HepG2 (cell line): Measurements from ENCODE around the gene OCSTAMP. TPM values are rescaled to one million over a fixed set of nuclear protein-coding genes. Genes with fewer than 3 reads are reported as not detected.
A peak's percentile ranks its signal among the peaks of the same experiment; 100 is the strongest.

Experiments used
- GATAD1 ChIP-seq: IDR thresholded peaks from 2 replicates; pipeline ENCODE4 v1.6.1; 2016; ENCODE audit warnings: missing genetic modification reagents, missing compliant biosample characterization
- NBN ChIP-seq: fragments of 450-650 bp; conservative IDR thresholded peaks from 2 replicates; pipeline ENCODE4 v1.6.1; 2017
- PTBP1 ChIP-seq: fragments of 200-400 bp; formaldehyde crosslinking; IDR thresholded peaks from 2 replicates; pipeline ENCODE4 v1.6.1; 2018; ENCODE audit warnings: low read length, low read depth; ENCODE audit not compliant: poor library complexity, severe bottlenecking
- SMYD3 ChIP-seq: sonication (generic); formaldehyde crosslinking; IDR thresholded peaks from 2 replicates; pipeline ENCODE4 v1.8.1; 2023; ENCODE audit warnings: mild to moderate bottlenecking, missing genetic modification reagents
- SP2 ChIP-seq: sonication (generic); formaldehyde crosslinking; IDR thresholded peaks from 2 replicates; pipeline ENCODE4 v1.5.1; 2020; ENCODE audit warnings: mild to moderate bottlenecking, missing genetic modification reagents
- TRIM24 ChIP-seq: sonication (generic); formaldehyde crosslinking; IDR thresholded peaks from 2 replicates; pipeline ENCODE4 v1.8.0; 2022; ENCODE audit warnings: mild to moderate bottlenecking, missing genetic modification reagents
- XRCC5 ChIP-seq: fragments of 200-400 bp; formaldehyde crosslinking; optimal IDR thresholded peaks from 2 replicates; pipeline ENCODE3; 2017; ENCODE audit warnings: mild to moderate bottlenecking, low read length
- ZC3H13 ChIP-seq: sonication (generic); formaldehyde crosslinking; IDR thresholded peaks from 2 replicates; pipeline ENCODE4 v1.8.1; 2023; ENCODE audit warnings: mild to moderate bottlenecking, missing genetic modification reagents, moderate library complexity
- ZFP37 ChIP-seq: sonication (generic); formaldehyde crosslinking; IDR thresholded peaks from 2 replicates; pipeline ENCODE4 v1.4.0; 2020; ENCODE audit warnings: missing genetic modification reagents, borderline replicate concordance
- ZNF34 ChIP-seq: sonication (generic); formaldehyde crosslinking; IDR thresholded peaks from 2 replicates; pipeline ENCODE4 v1.4.0; 2020; ENCODE audit warnings: mild to moderate bottlenecking, missing genetic modification reagents, borderline replicate concordance
- ZNF552 ChIP-seq: sonication (generic); formaldehyde crosslinking; IDR thresholded peaks from 2 replicates; pipeline ENCODE4 v1.9.0; 2022; ENCODE audit warnings: missing genetic modification reagents, mild to moderate bottlenecking, borderline replicate concordance
- polyA plus RNA-seq, 8 experiments: library from polyadenylated mRNA; depleted of rRNA in 3 of 8; stranded (reverse) in 7 of 8; unstranded in 1 of 8; fragments of >200 nt; fragmentation: Illumina TruSeq in 4 of 8; extraction: Trizol in 4 of 8; gene quantifications; 2 replicates each; pipeline versions ENCODE4 v1.2.1 to v1.2.3, GENCODE V29; 2011 to 2016; ENCODE audit warnings: low read depth in 4 of 8, missing spikeins in 1 of 8, mixed read lengths in 1 of 8; ENCODE audit not compliant: insufficient read depth in 1 of 8
- total RNA-seq, 5 experiments: library from RNA; depleted of rRNA; stranded (reverse); fragments of >200 nt; fragmentation: Illumina TruSeq; extraction: Trizol; gene quantifications; 2 replicates each; pipeline ENCODE4 v1.2.3, GENCODE V29; 2016; ENCODE audit warnings: low read depth in 1 of 5
- TF ChIP-seq, protein P1 (sequence below): sonication (generic); formaldehyde crosslinking; IDR thresholded peaks from 2 replicates; pipeline ENCODE4 v1.4.0; 2020; ENCODE audit warnings: missing genetic modification reagents
- TF ChIP-seq, protein P2 (sequence below): sonication (generic); formaldehyde crosslinking; IDR thresholded peaks from 2 replicates; pipeline ENCODE4 v1.5.0; 2020; ENCODE audit warnings: mild to moderate bottlenecking, missing genetic modification reagents, borderline replicate concordance
- TF ChIP-seq, protein P3 (sequence below): fragments of 450-650 bp; IDR thresholded peaks from 2 replicates; pipeline ENCODE4 v1.6.1; 2016
- TF ChIP-seq, protein P4 (sequence below): sonication (generic); IDR thresholded peaks from 2 replicates; pipeline ENCODE4 v1.6.1; 2016; ENCODE audit warnings: low read depth, borderline replicate concordance

OCSTAMP gene
- total and polyA plus RNA-seq, 2 of the 13 experiments (the other 11 are each of a cell fraction or from before 2014, with no cell fraction given) = not detected

DNA sequence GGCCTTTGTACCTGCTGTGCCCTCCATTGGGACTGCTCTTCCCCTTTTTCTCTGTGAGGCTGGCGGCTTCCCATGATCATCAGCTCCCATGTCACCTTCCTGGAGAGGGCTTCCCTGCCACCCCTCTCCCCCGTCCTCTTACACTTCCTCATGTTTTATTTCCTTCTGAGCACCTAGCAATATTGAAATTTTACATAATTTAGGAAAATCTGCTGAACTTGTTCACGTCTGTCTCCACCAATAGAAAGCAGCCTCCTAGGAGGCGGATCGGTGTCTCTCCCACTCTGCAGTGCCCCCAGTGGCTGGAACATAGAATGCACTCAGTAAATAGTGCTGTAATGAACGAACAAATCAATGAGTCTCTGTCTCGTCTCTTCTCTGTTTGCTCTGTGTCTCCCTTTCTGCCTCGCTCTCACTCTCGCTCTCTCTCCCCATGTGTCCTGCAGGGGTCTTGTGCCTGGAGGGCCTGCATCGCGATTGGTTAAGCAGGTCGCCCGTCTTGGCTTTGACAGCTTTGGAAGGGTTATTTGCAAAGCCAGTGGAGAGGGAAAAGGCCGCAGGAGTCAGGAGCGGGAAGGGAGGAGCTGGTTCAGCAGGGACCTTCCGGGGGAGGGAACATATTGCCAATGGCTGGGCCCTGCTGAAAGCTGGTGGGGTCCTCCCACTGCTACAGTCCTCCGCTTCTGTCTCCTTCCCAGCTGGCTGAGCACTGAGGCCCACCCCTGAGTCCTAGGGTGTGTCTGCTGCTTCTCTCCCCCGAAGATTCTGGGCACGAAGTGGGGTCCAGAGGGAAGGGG, 12.1 kb upstream of the OCSTAMP start (continued):
- TF ChIP-seq, protein P1, sequence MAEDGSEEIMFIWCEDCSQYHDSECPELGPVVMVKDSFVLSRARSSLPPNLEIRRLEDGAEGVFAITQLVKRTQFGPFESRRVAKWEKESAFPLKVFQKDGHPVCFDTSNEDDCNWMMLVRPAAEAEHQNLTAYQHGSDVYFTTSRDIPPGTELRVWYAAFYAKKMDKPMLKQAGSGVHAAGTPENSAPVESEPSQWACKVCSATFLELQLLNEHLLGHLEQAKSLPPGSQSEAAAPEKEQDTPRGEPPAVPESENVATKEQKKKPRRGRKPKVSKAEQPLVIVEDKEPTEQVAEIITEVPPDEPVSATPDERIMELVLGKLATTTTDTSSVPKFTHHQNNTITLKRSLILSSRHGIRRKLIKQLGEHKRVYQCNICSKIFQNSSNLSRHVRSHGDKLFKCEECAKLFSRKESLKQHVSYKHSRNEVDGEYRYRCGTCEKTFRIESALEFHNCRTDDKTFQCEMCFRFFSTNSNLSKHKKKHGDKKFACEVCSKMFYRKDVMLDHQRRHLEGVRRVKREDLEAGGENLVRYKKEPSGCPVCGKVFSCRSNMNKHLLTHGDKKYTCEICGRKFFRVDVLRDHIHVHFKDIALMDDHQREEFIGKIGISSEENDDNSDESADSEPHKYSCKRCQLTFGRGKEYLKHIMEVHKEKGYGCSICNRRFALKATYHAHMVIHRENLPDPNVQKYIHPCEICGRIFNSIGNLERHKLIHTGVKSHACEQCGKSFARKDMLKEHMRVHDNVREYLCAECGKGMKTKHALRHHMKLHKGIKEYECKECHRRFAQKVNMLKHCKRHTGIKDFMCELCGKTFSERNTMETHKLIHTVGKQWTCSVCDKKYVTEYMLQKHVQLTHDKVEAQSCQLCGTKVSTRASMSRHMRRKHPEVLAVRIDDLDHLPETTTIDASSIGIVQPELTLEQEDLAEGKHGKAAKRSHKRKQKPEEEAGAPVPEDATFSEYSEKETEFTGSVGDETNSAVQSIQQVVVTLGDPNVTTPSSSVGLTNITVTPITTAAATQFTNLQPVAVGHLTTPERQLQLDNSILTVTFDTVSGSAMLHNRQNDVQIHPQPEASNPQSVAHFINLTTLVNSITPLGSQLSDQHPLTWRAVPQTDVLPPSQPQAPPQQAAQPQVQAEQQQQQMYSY (CRISPR knock-in tag) = no peak
- TF ChIP-seq, protein P2, sequence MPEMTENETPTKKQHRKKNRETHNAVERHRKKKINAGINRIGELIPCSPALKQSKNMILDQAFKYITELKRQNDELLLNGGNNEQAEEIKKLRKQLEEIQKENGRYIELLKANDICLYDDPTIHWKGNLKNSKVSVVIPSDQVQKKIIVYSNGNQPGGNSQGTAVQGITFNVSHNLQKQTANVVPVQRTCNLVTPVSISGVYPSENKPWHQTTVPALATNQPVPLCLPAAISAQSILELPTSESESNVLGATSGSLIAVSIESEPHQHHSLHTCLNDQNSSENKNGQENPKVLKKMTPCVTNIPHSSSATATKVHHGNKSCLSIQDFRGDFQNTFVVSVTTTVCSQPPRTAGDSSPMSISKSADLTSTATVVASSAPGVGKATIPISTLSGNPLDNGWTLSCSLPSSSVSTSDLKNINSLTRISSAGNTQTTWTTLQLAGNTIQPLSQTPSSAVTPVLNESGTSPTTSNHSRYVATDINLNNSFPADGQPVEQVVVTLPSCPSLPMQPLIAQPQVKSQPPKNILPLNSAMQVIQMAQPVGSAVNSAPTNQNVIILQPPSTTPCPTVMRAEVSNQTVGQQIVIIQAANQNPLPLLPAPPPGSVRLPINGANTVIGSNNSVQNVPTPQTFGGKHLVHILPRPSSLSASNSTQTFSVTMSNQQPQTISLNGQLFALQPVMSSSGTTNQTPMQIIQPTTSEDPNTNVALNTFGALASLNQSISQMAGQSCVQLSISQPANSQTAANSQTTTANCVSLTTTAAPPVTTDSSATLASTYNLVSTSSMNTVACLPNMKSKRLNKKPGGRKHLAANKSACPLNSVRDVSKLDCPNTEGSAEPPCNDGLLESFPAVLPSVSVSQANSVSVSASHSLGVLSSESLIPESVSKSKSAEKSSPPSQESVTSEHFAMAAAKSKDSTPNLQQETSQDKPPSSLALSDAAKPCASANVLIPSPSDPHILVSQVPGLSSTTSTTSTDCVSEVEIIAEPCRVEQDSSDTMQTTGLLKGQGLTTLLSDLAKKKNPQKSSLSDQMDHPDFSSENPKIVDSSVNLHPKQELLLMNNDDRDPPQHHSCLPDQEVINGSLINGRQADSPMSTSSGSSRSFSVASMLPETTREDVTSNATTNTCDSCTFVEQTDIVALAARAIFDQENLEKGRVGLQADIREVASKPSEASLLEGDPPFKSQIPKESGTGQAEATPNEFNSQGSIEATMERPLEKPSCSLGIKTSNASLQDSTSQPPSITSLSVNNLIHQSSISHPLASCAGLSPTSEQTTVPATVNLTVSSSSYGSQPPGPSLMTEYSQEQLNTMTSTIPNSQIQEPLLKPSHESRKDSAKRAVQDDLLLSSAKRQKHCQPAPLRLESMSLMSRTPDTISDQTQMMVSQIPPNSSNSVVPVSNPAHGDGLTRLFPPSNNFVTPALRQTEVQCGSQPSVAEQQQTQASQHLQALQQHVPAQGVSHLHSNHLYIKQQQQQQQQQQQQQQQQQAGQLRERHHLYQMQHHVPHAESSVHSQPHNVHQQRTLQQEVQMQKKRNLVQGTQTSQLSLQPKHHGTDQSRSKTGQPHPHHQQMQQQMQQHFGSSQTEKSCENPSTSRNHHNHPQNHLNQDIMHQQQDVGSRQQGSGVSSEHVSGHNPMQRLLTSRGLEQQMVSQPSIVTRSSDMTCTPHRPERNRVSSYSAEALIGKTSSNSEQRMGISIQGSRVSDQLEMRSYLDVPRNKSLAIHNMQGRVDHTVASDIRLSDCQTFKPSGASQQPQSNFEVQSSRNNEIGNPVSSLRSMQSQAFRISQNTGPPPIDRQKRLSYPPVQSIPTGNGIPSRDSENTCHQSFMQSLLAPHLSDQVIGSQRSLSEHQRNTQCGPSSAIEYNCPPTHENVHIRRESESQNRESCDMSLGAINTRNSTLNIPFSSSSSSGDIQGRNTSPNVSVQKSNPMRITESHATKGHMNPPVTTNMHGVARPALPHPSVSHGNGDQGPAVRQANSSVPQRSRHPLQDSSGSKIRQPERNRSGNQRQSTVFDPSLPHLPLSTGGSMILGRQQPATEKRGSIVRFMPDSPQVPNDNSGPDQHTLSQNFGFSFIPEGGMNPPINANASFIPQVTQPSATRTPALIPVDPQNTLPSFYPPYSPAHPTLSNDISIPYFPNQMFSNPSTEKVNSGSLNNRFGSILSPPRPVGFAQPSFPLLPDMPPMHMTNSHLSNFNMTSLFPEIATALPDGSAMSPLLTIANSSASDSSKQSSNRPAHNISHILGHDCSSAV (CRISPR knock-in tag) = no peak
- TF ChIP-seq ZFP37 = no peak; the same call in 1 of the 2 replicates
- no peak for TF ChIP-seq GATAD1 (CRISPR knock-in tag)
- no peak for TF ChIP-seq ZNF34 (CRISPR knock-in tag)
- TF ChIP-seq ZNF552 (CRISPR knock-in tag) = peak; percentile 29; the same call in 1 of the 2 replicates
- TF ChIP-seq SP2 (CRISPR knock-in tag) = peak; percentile 72
- no peak for TF ChIP-seq ZC3H13 (CRISPR knock-in tag)
- TF ChIP-seq, protein P3, sequence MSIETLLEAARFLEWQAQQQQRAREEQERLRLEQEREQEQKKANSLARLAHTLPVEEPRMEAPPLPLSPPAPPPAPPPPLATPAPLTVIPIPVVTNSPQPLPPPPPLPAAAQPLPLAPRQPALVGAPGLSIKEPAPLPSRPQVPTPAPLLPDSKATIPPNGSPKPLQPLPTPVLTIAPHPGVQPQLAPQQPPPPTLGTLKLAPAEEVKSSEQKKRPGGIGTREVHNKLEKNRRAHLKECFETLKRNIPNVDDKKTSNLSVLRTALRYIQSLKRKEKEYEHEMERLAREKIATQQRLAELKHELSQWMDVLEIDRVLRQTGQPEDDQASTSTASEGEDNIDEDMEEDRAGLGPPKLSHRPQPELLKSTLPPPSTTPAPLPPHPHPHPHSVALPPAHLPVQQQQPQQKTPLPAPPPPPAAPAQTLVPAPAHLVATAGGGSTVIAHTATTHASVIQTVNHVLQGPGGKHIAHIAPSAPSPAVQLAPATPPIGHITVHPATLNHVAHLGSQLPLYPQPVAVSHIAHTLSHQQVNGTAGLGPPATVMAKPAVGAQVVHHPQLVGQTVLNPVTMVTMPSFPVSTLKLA = no peak
- TF ChIP-seq, protein P4, sequence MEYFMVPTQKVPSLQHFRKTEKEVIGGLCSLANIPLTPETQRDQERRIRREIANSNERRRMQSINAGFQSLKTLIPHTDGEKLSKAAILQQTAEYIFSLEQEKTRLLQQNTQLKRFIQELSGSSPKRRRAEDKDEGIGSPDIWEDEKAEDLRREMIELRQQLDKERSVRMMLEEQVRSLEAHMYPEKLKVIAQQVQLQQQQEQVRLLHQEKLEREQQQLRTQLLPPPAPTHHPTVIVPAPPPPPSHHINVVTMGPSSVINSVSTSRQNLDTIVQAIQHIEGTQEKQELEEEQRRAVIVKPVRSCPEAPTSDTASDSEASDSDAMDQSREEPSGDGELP = peak; percentile 35; the same call in 1 of the 2 replicates
- TF ChIP-seq NBN = no peak
- TF ChIP-seq PTBP1 = no peak
- TF ChIP-seq SMYD3 (CRISPR knock-in tag) = no peak
- TF ChIP-seq XRCC5 = peak; percentile 98
- no peak for TF ChIP-seq TRIM24
